ENCODE results near the gene SOX10.

SOX10 gene

DNA sequence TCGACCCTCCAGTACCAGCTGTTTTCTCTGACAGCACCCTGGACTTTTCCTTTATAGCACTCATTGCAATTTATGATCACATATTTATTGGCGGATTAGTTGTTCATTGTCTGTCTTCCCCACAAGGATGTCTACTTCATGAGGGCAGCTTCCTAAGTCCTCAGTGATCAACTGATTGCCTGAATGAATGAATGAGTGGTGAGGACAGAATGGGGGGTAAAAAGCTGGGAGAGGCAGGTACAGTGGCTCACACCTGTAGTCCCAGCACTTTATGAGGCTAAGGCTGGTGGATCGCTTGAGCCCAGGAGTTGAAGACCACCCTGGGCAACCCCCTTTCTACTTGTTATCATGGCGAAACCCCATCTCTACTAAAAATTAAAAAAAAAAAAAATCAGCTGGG, 11.1 kb upstream of the SOX10 start:
- H3K4me1 ChIP-seq (ENCODE audit: control insufficient read depth, insufficient read depth, low read length) = peaks cover 29% of the 10 kb centered on the region
- H3K27ac ChIP-seq (ENCODE audit: low read depth, low read length) = no peak overlapping the region
- no peak overlapping the region for H3K9ac ChIP-seq (ENCODE audit: low read length)
- no peaks in the 10 kb centered on the region for H3K36me3 ChIP-seq (ENCODE audit: control insufficient read depth, insufficient read depth, low read length)
- no peaks in the 10 kb centered on the region for H3K27me3 ChIP-seq (ENCODE audit: control insufficient read depth, insufficient read depth, low read length)
- H3K9me3 ChIP-seq (ENCODE audit: control insufficient read depth, insufficient read depth, low read depth, low read length) = no peaks in the 10 kb centered on the region
- H3K4me3 ChIP-seq (ENCODE audit: low read depth, low read length) = no peak overlapping the region

DNA sequence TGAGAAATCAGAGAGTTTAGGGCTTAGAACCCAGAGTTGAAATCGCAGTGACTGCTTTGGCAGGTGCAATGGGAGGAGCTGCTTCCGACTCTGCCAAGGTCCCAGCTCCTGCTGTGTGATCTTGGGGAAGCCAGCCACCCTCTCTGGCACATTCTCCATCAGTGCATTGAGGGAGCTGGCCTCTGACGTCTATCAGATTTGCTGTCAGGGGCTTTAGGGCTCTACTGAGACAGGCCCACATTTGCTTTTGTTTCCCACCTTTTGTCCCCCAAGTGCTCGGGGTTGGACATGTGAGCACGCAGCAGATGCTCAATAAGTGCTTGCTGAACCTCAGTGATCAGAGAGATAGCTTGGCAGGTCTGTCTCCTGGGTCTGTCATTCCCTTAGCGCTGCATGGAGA, 10.6 kb upstream of the SOX10 start:
- Histone ChIP-seq H3K4me1 (ENCODE audit: control insufficient read depth, insufficient read depth, low read length) (peaks cover 24% of the 10 kb centered on the region), H3K9me3 (ENCODE audit: control insufficient read depth, insufficient read depth, low read depth, low read length) (no peaks in the 10 kb centered on the region), H3K27ac (ENCODE audit: low read depth, low read length) (no peak overlapping the region), H3K4me3 (ENCODE audit: low read depth, low read length) (no peak overlapping the region), H3K27me3 (ENCODE audit: control insufficient read depth, insufficient read depth, low read length) (no peaks in the 10 kb centered on the region), H3K36me3 (ENCODE audit: control insufficient read depth, insufficient read depth, low read length) (no peaks in the 10 kb centered on the region), H3K9ac (ENCODE audit: low read length) (no peak overlapping the region)

DNA sequence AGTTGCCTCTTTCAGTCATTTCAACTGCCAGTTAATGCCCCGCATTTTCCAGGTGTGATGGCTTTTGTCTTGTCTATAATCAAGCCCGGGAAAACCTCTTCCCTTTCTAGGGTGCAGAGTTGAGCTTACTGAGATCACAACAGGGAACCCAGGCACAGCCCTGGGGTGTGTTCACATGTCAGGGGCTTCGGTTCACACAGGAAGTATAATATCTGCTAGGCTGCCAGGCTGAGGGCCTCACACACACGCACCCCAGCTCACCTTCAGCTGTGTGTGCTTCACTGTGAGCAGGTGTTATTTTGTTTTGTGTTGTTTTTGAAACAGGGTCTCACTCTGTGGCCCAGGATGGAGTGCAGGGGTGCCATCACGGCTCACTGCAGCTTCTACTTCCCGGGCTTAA, 9.7 kb upstream of the SOX10 start:
- Histone ChIP-seq H3K36me3 (ENCODE audit: control insufficient read depth, insufficient read depth, low read length) (no peaks in the 10 kb centered on the region), H3K4me3 (ENCODE audit: low read depth, low read length) (no peak overlapping the region), H3K9ac (ENCODE audit: low read length) (no peak overlapping the region), H3K9me3 (ENCODE audit: control insufficient read depth, insufficient read depth, low read depth, low read length) (no peaks in the 10 kb centered on the region), H3K27ac (ENCODE audit: low read depth, low read length) (no peak overlapping the region), H3K4me1 (ENCODE audit: control insufficient read depth, insufficient read depth, low read length) (peaks cover 16% of the 10 kb centered on the region), H3K27me3 (ENCODE audit: control insufficient read depth, insufficient read depth, low read length) (no peaks in the 10 kb centered on the region)

DNA sequence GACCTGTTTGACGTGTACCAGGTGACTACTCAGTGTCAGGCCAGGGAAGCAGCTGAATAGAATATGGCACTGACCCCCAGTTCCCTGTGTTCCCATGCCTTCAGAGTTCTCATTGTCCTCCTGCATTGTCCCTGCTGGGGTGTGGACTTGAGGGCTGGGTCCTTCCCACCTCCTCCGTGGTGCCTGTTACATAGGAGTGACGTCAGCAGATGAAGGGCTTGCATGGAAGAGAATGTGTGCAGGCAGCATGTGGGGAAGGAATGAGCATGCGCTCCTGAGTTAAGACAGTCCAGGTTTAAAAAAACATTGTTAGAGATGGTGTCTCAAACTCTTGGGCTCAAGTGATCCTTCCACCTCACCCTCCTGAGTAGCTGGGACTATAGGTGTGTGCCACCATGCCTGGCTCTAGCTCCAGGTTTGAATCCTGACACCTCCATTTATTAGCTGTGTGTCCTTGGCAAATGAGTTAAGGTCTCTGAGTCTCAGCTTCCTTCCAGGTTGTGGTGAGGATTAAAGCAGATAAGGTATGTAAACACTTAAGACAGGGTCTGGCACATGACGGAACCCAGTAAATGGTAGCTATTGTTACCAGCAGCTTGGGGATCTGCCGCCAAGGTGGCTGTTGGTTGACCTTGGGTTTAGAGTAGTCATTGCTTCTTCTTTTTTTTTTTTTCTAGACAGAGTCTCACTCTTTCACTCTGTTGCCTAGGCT, 7.5 kb upstream of the SOX10 start:
- Histone ChIP-seq H3K9ac (ENCODE audit: low read length) (no peak overlapping the region), H3K4me3 (ENCODE audit: low read depth, low read length) (no peak overlapping the region), H3K9me3 (ENCODE audit: control insufficient read depth, insufficient read depth, low read depth, low read length) (no peaks in the 10 kb centered on the region), H3K4me1 (ENCODE audit: control insufficient read depth, insufficient read depth, low read length) (peaks cover 11% of the 10 kb centered on the region), H3K27me3 (ENCODE audit: control insufficient read depth, insufficient read depth, low read length) (no peaks in the 10 kb centered on the region), H3K36me3 (ENCODE audit: control insufficient read depth, insufficient read depth, low read length) (no peaks in the 10 kb centered on the region), H3K27ac (ENCODE audit: low read depth, low read length) (no peak overlapping the region)

DNA sequence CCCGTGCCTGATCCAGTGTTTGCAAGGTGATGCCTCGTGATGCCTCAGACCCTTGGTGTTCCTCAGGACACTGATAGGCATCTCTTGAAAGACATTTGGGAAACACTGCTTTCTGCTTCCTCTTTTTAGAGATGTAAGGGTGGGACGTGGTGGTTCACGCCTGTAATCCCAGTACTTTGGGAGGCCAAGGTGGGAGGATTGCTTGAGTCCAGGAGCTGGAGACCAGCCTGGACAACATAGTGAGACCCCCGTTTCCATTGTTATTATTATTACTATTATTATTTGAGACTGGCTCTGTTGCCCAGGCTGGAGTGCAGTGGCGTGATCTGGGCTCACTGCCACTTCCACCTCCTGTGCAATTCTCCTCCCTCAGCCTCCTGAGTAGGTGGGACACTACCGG, 6.5 kb upstream of the SOX10 start:
- H3K27me3 ChIP-seq (ENCODE audit: control insufficient read depth, insufficient read depth, low read length) = no peaks in the 10 kb centered on the region
- H3K9me3 ChIP-seq (ENCODE audit: control insufficient read depth, insufficient read depth, low read depth, low read length) = no peaks in the 10 kb centered on the region
- no peak overlapping the region for H3K27ac ChIP-seq (ENCODE audit: low read depth, low read length)
- peaks cover under 1% of the 10 kb centered on the region for H3K4me1 ChIP-seq (ENCODE audit: control insufficient read depth, insufficient read depth, low read length)
- no peaks in the 10 kb centered on the region for H3K36me3 ChIP-seq (ENCODE audit: control insufficient read depth, insufficient read depth, low read length)
- no peak overlapping the region for H3K4me3 ChIP-seq (ENCODE audit: low read depth, low read length)
- H3K9ac ChIP-seq (ENCODE audit: low read length) = no peak overlapping the region

DNA sequence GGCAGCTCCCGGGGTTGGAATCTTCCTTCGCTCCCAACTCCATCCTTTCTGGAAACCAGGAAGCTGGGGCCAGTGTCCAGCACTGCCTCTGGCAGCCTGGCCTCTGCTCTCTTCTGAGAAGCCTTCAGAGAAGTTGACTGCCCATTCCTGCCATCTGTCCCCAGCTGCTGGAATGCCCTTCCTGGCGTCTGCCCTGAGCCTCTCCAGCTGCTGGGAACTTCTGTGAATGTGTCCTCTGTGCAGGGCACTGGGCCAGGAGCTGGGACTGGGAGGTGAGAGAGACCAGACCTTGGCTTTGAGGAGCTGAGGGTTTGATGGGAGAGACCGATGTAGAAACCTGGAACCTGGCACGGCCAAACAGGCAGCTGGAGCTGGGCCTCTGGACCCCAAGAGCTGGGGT, 5.9 kb upstream of the SOX10 start:
- H3K36me3 ChIP-seq (ENCODE audit: control insufficient read depth, insufficient read depth, low read length) = no peaks in the 10 kb centered on the region
- H3K9me3 ChIP-seq (ENCODE audit: control insufficient read depth, insufficient read depth, low read depth, low read length) = no peaks in the 10 kb centered on the region
- no peak overlapping the region for H3K27ac ChIP-seq (ENCODE audit: low read depth, low read length)
- H3K9ac ChIP-seq (ENCODE audit: low read length) = no peak overlapping the region
- no peak overlapping the region for H3K4me3 ChIP-seq (ENCODE audit: low read depth, low read length)
- peaks cover 4% of the 10 kb centered on the region; the same call in 1 of the 2 replicates for H3K4me1 ChIP-seq (ENCODE audit: control insufficient read depth, insufficient read depth, low read length)
- H3K27me3 ChIP-seq (ENCODE audit: control insufficient read depth, insufficient read depth, low read length) = no peaks in the 10 kb centered on the region; the same call in 1 of the 2 replicates

DNA sequence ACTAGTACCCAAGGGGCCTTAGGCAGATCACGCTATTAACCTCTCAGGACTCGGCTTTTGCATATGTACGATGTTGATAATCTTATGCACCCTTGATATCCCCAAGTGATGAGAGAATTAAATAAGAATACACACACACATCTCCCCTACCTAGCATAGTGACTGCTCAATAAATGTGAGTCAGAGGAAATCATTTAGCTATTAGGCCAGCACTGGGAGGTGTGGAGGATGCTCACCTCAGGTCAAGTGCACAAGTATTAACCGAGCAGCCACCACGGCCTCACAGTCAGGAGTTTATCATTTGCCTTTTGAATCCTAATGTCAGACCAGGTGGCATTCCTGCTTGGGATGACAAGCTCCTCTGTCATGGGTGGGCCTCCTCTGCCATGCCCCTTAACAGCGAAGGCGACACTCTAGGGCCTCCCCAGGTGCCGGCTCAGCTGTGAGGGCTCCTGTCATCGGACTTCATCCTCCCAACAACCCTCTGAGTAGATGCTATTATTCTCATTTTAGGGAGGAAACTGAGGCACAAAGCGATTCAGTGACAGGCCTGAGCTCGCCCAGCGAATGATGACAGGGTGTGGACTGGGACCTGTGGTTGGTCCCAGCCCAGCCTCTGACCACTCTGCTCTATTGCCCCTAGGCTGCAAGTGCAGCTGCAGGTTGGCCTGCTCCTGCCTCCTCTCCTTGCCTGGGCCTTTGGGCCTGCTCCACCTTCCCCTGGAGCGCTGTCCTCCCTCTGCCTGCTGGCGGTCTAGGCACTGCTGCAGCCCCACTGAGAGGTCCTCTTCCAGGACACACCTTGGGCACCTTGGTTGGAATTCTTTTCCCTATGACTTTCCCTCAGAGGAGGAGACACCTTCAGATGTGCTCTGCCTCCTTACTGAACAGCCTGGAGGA, 5.0 kb upstream of the SOX10 start:
- peaks cover 12% of the 10 kb centered on the region for H3K4me1 ChIP-seq (ENCODE audit: control insufficient read depth, insufficient read depth, low read length)
- H3K27me3 ChIP-seq (ENCODE audit: control insufficient read depth, insufficient read depth, low read length) = peaks cover 8% of the 10 kb centered on the region
- H3K9ac ChIP-seq (ENCODE audit: low read length) = no peak overlapping the region

DNA sequence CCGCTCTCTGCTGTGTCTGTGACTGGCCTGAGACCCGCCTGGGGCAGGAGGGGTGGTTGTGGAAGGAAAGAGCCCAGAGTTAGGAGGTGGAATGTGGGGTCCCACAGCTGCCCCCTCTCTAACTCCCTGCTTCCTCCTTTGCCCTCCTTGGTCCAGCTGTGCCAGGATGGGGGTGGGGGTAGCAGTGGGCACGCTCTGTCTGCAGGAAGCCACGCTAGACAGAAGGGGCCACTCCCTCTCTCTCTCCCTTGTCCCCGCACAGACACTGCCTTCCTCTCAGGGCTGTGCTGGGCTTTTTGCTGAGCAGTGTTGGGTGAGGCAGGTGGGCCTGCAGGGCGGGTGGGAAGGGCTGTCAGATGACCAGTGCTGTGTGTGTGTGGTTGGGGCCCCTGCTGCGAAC, 2.0 kb upstream of the SOX10 start:
- H3K36me3 ChIP-seq (ENCODE audit: control insufficient read depth, insufficient read depth, low read length) = no peaks in the 10 kb centered on the region
- H3K27me3 ChIP-seq (ENCODE audit: control insufficient read depth, insufficient read depth, low read length) = peaks cover 28% of the 10 kb centered on the region
- peaks cover 23% of the 10 kb centered on the region for H3K4me1 ChIP-seq (ENCODE audit: control insufficient read depth, insufficient read depth, low read length)
- no peaks in the 10 kb centered on the region for H3K9me3 ChIP-seq (ENCODE audit: control insufficient read depth, insufficient read depth, low read depth, low read length)
- H3K9ac ChIP-seq (ENCODE audit: low read length) = no peak overlapping the region
- no peak overlapping the region for H3K4me3 ChIP-seq (ENCODE audit: low read depth, low read length)
- H3K27ac ChIP-seq (ENCODE audit: low read depth, low read length) = no peak overlapping the region

More for the DNA sequence above, 5.0 kb upstream of the SOX10 start:
- Histone ChIP-seq H3K36me3 (ENCODE audit: control insufficient read depth, insufficient read depth, low read length) (no peaks in the 10 kb centered on the region), H3K27ac (ENCODE audit: low read depth, low read length) (no peak overlapping the region), H3K4me3 (ENCODE audit: low read depth, low read length) (no peak overlapping the region), H3K9me3 (ENCODE audit: control insufficient read depth, insufficient read depth, low read depth, low read length) (no peaks in the 10 kb centered on the region)

DNA sequence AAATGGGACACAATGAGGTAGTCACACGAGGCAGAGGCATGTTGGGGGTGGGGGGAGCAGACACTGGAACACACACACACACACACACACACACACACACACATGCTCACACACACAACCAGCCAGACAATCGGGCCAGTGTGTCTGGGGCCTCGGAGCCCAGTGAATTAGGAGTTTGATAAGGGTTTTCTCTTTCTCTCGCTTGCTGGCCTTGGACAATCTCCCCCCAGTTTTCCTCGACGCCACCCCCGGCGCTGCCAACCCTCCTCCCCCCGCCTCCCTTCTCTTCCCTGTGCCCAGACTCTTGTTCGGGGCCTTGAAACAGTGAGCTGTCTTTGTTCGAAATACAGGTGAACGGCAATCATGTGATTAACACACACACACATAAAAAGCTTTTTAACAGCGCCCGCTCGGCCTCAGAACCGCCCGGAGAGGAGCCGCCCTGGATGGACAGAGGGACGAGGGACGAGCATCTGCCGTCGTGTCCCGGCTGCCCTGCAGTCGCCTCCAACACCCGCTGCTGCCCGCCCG, 1.5 kb upstream of the SOX10 start:
- no peaks in the 10 kb centered on the region for H3K36me3 ChIP-seq (ENCODE audit: control insufficient read depth, insufficient read depth, low read length)
- H3K4me1 ChIP-seq (ENCODE audit: control insufficient read depth, insufficient read depth, low read length) = peaks cover 23% of the 10 kb centered on the region
- H3K27ac ChIP-seq (ENCODE audit: low read depth, low read length) = no peak overlapping the region
- H3K9me3 ChIP-seq (ENCODE audit: control insufficient read depth, insufficient read depth, low read depth, low read length) = no peaks in the 10 kb centered on the region
- H3K9ac ChIP-seq (ENCODE audit: low read length) = no peak overlapping the region
- H3K4me3 ChIP-seq (ENCODE audit: low read depth, low read length) = no peak overlapping the region
- peaks cover 29% of the 10 kb centered on the region for H3K27me3 ChIP-seq (ENCODE audit: control insufficient read depth, insufficient read depth, low read length)

DNA sequence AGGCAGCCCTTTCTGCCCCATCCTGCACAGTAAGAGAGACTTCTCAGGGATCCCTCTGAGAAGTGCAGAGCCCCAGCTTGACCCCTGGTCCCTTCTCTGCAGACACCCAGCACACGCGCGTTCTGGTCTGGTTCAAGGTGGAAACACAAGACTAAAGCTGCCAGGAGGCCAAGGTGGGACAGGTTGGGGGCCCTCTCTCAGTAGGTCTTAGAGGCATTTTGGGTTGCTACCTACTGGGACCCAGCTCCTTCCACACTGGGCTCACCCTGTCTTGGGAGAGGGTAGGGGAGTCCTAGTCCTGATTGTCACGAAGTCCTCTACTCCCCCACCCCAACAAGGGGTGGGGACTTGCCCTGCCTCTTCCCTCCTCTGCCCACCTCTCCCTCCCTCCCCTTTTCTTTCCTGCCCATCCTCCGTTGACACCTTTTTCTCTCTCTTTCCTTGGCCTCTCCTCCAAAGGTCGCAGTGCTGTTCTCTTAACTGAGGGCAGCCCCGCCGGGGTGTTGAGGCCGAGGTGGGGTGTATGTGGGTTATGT, 763 bp upstream of the SOX10 start:
- Histone ChIP-seq H3K27ac (ENCODE audit: low read depth, low read length) (no peak overlapping the region), H3K4me3 (ENCODE audit: low read depth, low read length) (no peak overlapping the region), H3K9me3 (ENCODE audit: control insufficient read depth, insufficient read depth, low read depth, low read length) (no peaks in the 10 kb centered on the region)

More for the DNA sequence above, 763 bp upstream of the SOX10 start:
- peaks cover 29% of the 10 kb centered on the region for H3K27me3 ChIP-seq (ENCODE audit: control insufficient read depth, insufficient read depth, low read length)
- H3K9ac ChIP-seq (ENCODE audit: low read length) = no peak overlapping the region
- H3K4me1 ChIP-seq (ENCODE audit: control insufficient read depth, insufficient read depth, low read length) = peaks cover 26% of the 10 kb centered on the region
- no peaks in the 10 kb centered on the region for H3K36me3 ChIP-seq (ENCODE audit: control insufficient read depth, insufficient read depth, low read length)

All from HUES6 (cell line).